IMR-90 (cell line): ENCODE results near the gene SLX9. TPM values are rescaled to one million over a fixed set of nuclear protein-coding genes. Genes with fewer than 3 reads are reported as not detected.

Experiments used
- ATAC-seq: fragments of 200-7000 bp; cut with Tn5 transposase; 2 replicates; pipeline ENCODE4 v1.9.1; 2020; ENCODE audit warnings: low read depth, mild to moderate bottlenecking, moderate library complexity
- BruUV-seq: library from RNA; stranded (reverse); fragments of 400-500 nt; replicated peaks from 2 replicates; lab custom pipeline; 2021; lab: Mats Ljungman, UMichigan
- CTCF ChIA-PET: fragments of 300-600 bp; formaldehyde crosslinking; extraction: SDS; loops from one replicate; lab custom pipeline; 2021; ENCODE audit warnings: antibody characterized with exemption; lab: Yijun Ruan, JAX
- POLR2A ChIA-PET: fragments of 300-600 bp; sonication (Branson Sonifier 250); formaldehyde crosslinking; loops from one replicate; lab custom pipeline; 2022; ENCODE audit warnings: antibody characterized with exemption; ENCODE audit not compliant: unreplicated experiment; lab: Charles Lee
- DNase-seq: peaks from one replicate; pipeline ENCODE4 v3.0.0; 2013
- H2AFZ ChIP-seq: replicated peaks from 2 replicates; pipeline ENCODE3; 2013; ENCODE audit warnings: low read length, mild to moderate bottlenecking; ENCODE audit not compliant: poor library complexity
- H2AK5ac ChIP-seq: 2 replicates; pipeline ENCODE4 v1.6.1; 2013; ENCODE audit warnings: low read depth, low read length, inconsistent platforms
- H2AK9ac ChIP-seq: replicated peaks from 2 replicates; pipeline ENCODE3; 2013; ENCODE audit warnings: mild to moderate bottlenecking, low read depth, low read length, moderate library complexity; ENCODE audit not compliant: poor library complexity
- H2BK120ac ChIP-seq: 2 replicates; pipeline ENCODE4 v1.6.1; 2013; ENCODE audit warnings: low read depth, low read length, inconsistent platforms
- H2BK15ac ChIP-seq: 3 replicates; pipeline ENCODE4 v1.6.1; 2013; ENCODE audit warnings: low read depth, low read length, inconsistent platforms
- H2BK20ac ChIP-seq: 2 replicates; pipeline ENCODE4 v1.6.1; 2013; ENCODE audit warnings: low read depth, mild to moderate bottlenecking, inconsistent platforms, low read length, moderate library complexity
- H2BK5ac ChIP-seq: 2 replicates; pipeline ENCODE4 v1.6.1; 2013; ENCODE audit warnings: mild to moderate bottlenecking, low read depth, low read length, inconsistent platforms; ENCODE audit not compliant: poor library complexity, severe bottlenecking
- H3K14ac ChIP-seq: replicated peaks from 2 replicates; pipeline ENCODE4 v1.6.1; 2013; ENCODE audit warnings: low read depth, low read length, inconsistent platforms
- H3K18ac ChIP-seq: 2 replicates; pipeline ENCODE4 v1.6.1; 2013; ENCODE audit warnings: low read depth, low read length, control low read depth
- H3K23ac ChIP-seq: 2 replicates; pipeline ENCODE4 v1.6.1; 2013; ENCODE audit warnings: low read depth, low read length, inconsistent platforms
- H3K27ac ChIP-seq: 2 replicates; pipeline ENCODE4 v1.5.1; 2013; ENCODE audit warnings: mild to moderate bottlenecking, control low read depth, low read length; ENCODE audit not compliant: insufficient read depth
- H3K27me3 ChIP-seq: 2 replicates; pipeline ENCODE4 v1.6.1; 2013; ENCODE audit warnings: low read length; ENCODE audit not compliant: control insufficient read depth, insufficient read depth
- H3K36me3 ChIP-seq: 2 replicates; pipeline ENCODE4 v1.6.1; 2013; ENCODE audit warnings: low read length, mixed read lengths; ENCODE audit not compliant: control insufficient read depth, insufficient read depth
- H3K4ac ChIP-seq: 2 replicates; pipeline ENCODE4 v1.6.1; 2013; ENCODE audit warnings: low read depth, low read length, inconsistent platforms
- H3K4me1 ChIP-seq: 2 replicates; pipeline ENCODE4 v1.6.1; 2013; ENCODE audit warnings: low read length, mixed read lengths; ENCODE audit not compliant: control insufficient read depth, insufficient read depth
- H3K4me2 ChIP-seq: 2 replicates; pipeline ENCODE4 v1.6.1; 2013; ENCODE audit warnings: low read depth, mild to moderate bottlenecking, control low read depth, low read length, moderate library complexity
- H3K4me3 ChIP-seq: 2 replicates; pipeline ENCODE4 v1.5.1; 2013; ENCODE audit warnings: low read depth, mild to moderate bottlenecking, control low read depth, low read length, moderate library complexity; ENCODE audit not compliant: insufficient read depth
- H3K56ac ChIP-seq: 2 replicates; pipeline ENCODE4 v1.6.1; 2013; ENCODE audit warnings: low read length, inconsistent platforms; ENCODE audit not compliant: insufficient read depth; ENCODE audit errors: extremely low read depth
- H3K79me1 ChIP-seq, 2 experiments: 2 replicates each; pipeline ENCODE4 v1.6.1; 2013; ENCODE audit warnings: low read length in 2 of 2, inconsistent platforms in 1 of 2, low read depth in 1 of 2
- H3K9ac ChIP-seq: 2 replicates; pipeline ENCODE4 v1.6.1; 2013; ENCODE audit warnings: low read depth, low read length, control low read depth
- H3K9me1 ChIP-seq: 2 replicates; pipeline ENCODE4 v1.6.1; 2013; ENCODE audit warnings: low read length, inconsistent platforms; ENCODE audit not compliant: insufficient read depth
- H3K9me3 ChIP-seq: 2 replicates; pipeline ENCODE4 v1.6.1; 2013; ENCODE audit warnings: low read length; ENCODE audit not compliant: control insufficient read depth, insufficient read depth
- H4K20me1 ChIP-seq: 2 replicates; pipeline ENCODE4 v1.6.1; 2013; ENCODE audit warnings: low read length, inconsistent platforms; ENCODE audit not compliant: insufficient read depth
- H4K5ac ChIP-seq: 2 replicates; pipeline ENCODE4 v1.6.1; 2013; ENCODE audit warnings: mild to moderate bottlenecking, low read depth, low read length, control low read depth
- H4K8ac ChIP-seq, 2 experiments: 2 replicates each; pipeline ENCODE4 v1.6.1; 2013; ENCODE audit warnings: low read depth in 2 of 2, low read length in 2 of 2, control low read depth in 1 of 2, inconsistent platforms in 1 of 2
- H4K91ac ChIP-seq: 2 replicates; pipeline ENCODE4 v1.6.1; 2013; ENCODE audit warnings: low read depth, low read length, inconsistent platforms; ENCODE audit not compliant: insufficient read depth
- BHLHE40 ChIP-seq: fragments of 150-350 bp; IDR thresholded peaks from 2 replicates; pipeline ENCODE4 v1.6.1; 2016; ENCODE audit warnings: mild to moderate bottlenecking, low read depth, low read length
- CEBPB ChIP-seq: IDR thresholded peaks from 2 replicates; pipeline ENCODE4 v1.6.1; 2012; ENCODE audit warnings: low read depth, low read length, improper control_type of control experiment
- FOS ChIP-seq: fragments of 150-350 bp; IDR thresholded peaks from 2 replicates; pipeline ENCODE4 v1.6.1; 2016; ENCODE audit warnings: low read depth, low read length
- MAFK ChIP-seq: IDR thresholded peaks from 2 replicates; pipeline ENCODE4 v1.6.1; 2012; ENCODE audit warnings: low read depth, low read length, improper control_type of control experiment
- MAZ ChIP-seq: IDR thresholded peaks from 2 replicates; pipeline ENCODE4 v1.6.1; 2012; ENCODE audit warnings: low read depth, mild to moderate bottlenecking, low read length, improper control_type of control experiment, moderate library complexity, borderline replicate concordance
- NFE2L2 ChIP-seq: fragments of 150-350 bp; IDR thresholded peaks from 2 replicates; pipeline ENCODE4 v1.6.1; 2016; ENCODE audit warnings: low read depth, mild to moderate bottlenecking, low read length
- POLR2A ChIP-seq: IDR thresholded peaks from 2 replicates; pipeline ENCODE4 v1.6.1; 2012; ENCODE audit warnings: mild to moderate bottlenecking, low read depth, low read length
- RAD21 ChIP-seq: IDR thresholded peaks from 2 replicates; pipeline ENCODE4 v1.6.1; 2012; ENCODE audit warnings: low read length, improper control_type of control experiment
- RCOR1 ChIP-seq: IDR thresholded peaks from 2 replicates; pipeline ENCODE4 v1.6.1; 2012; ENCODE audit warnings: mild to moderate bottlenecking, low read length, improper control_type of control experiment; ENCODE audit not compliant: insufficient replicate concordance
- SMC3 ChIP-seq: fragments of 150-350 bp; IDR thresholded peaks from 2 replicates; pipeline ENCODE4 v1.6.1; 2016; ENCODE audit warnings: low read depth, mild to moderate bottlenecking, antibody characterized with exemption, low read length, moderate library complexity
- USF2 ChIP-seq: fragments of 150-350 bp; IDR thresholded peaks from 2 replicates; pipeline ENCODE4 v1.6.1; 2017; ENCODE audit warnings: mild to moderate bottlenecking, antibody characterized with exemption, low read length, low read depth
- WGBS, 2 experiments: methylation state at CpG; one replicate each; pipeline versions ENCODE4 v1.1.5 to v1.1.7; 2013; ENCODE audit warnings: missing lambda C conversion rate in 2 of 2; ENCODE audit not compliant: insufficient read length in 1 of 2; ENCODE audit errors: extremely low coverage in 2 of 2; 5-methylcytosine and 5-hydroxymethylcytosine counted together
- dilution Hi-C: fragments of 300-500 bp; cut with HindIII; formaldehyde crosslinking; loops from one replicate; pipeline ENCODE4 v1.14.3; 2018; ENCODE audit warnings: low sequenced_read_pairs; ENCODE audit not compliant: unreplicated experiment
- in situ Hi-C: fragments of 300-500 bp; cut with MboI; formaldehyde crosslinking; loops from 3 replicates; pipeline ENCODE4 v1.14.3; 2019; ENCODE audit warnings: low sequenced_read_pairs, inconsistent platforms, mixed read lengths
- intact Hi-C: fragments of 100-400 bp; cut with micrococcal nuclease; formaldehyde crosslinking; loops from 2 replicates; pipeline ENCODE4 v1.10.0; 2022
- polyA plus RNA-seq, 3 experiments: library from polyadenylated mRNA; depleted of rRNA; stranded (reverse); fragments of >200 nt; gene quantifications; 2 replicates each; pipeline ENCODE4 v1.2.3, GENCODE V29; 2012; ENCODE audit warnings: low replicate concordance in 1 of 3
- total RNA-seq: library from RNA; depleted of rRNA; stranded (reverse); fragments of >200 nt; gene quantifications from 2 replicates; pipeline ENCODE4 v1.2.3, GENCODE V29; 2012

The SLX9 gene
- total and polyA plus RNA-seq, 2 of the 4 experiments (the other 2 are of a cell fraction): 10.4 to 21.7 TPM

- no TSS peak for BruUV-seq
- Histone ChIP-seq H4K20me1 (no peaks in the 10 kb centered on the region), H3K23ac (peak overlapping the region; percentile 91), H3K9me3 (peaks cover 3% of the 10 kb centered on the region), H3K9ac (peak overlapping the region; percentile 70), H3K4me3 (no peak overlapping the region), H4K8ac (peak overlapping the region; percentile 97 to 98), H3K4me1 (peaks cover 22% of the 10 kb centered on the region), H2BK5ac (peak overlapping the region; percentile 99), H3K9me1 (peaks cover 17% of the 10 kb centered on the region), H2AK5ac (peak overlapping the region; percentile 100), H2BK20ac (peak overlapping the region; percentile 100), H3K79me1 (peaks cover 2 to 17% of the 10 kb centered on the region in 2 experiments; a peak in 2 of 4 replicates), H2AFZ (peak overlapping the region; percentile 88), H3K27ac (peak overlapping the region; percentile 94), H3K4me2 (peak overlapping the region; percentile 8; the same call in 1 of the 2 replicates), H3K4ac (peak overlapping the region; percentile 99), H3K36me3 (no peaks in the 10 kb centered on the region), H4K91ac (peak overlapping the region; percentile 100), H3K14ac (peak overlapping the region; percentile 92), H2BK15ac (peak overlapping the region; percentile 98), H2BK120ac (peak overlapping the region; percentile 100), H3K27me3 (no peaks in the 10 kb centered on the region), H3K56ac (peak overlapping the region; percentile 95), H2AK9ac (peak overlapping the region; percentile 97), H4K5ac (peak overlapping the region; percentile 79), H3K18ac (peak overlapping the region; percentile 39)
- ChIA-PET POLR2A (interaction anchor here (1.0 kb wide), 1 partner anchor 9 kb away, joined by 3 read pairs; no protein-coding TSS in a partner anchor), CTCF (interaction anchor here (1.0 kb wide), 1 partner anchor 62 kb away, joined by 3 read pairs; no protein-coding TSS in a partner anchor)
- 59% methylated on average over 15 of the region's 30 CpGs; no CpG with 5 or more reads in 1 of the 2 experiments for WGBS, 2 experiments
- DNase-seq: peak; percentile 94
- intact Hi-C loops: no loop called here
- ATAC-seq: peak; percentile 90
- dilution Hi-C loops: no loop called here
- peak; percentile 92 for TF ChIP-seq MAZ
- TF ChIP-seq NFE2L2: no peak
- peak; percentile 85 for TF ChIP-seq FOS
- TF ChIP-seq POLR2A: no peak
- peak; percentile 11; the same call in 1 of the 2 replicates for TF ChIP-seq BHLHE40
- TF ChIP-seq USF2: peak; percentile 81
- peak; percentile 19; the same call in 1 of the 2 replicates for TF ChIP-seq SMC3
- TF ChIP-seq MAFK: no peak
- peak; percentile 30 for TF ChIP-seq RCOR1
- TF ChIP-seq RAD21: peak; percentile 23; the same call in 1 of the 2 replicates
- peak; percentile 95 for TF ChIP-seq CEBPB
- in situ Hi-C loops: no loop called here
Measured at GRCh38 chr21:45011911-45012661, 72.3 kb downstream of the SLX9 start.
